Measurements from ENCODE around the gene FAM174C.

FAM174C gene

DNA sequence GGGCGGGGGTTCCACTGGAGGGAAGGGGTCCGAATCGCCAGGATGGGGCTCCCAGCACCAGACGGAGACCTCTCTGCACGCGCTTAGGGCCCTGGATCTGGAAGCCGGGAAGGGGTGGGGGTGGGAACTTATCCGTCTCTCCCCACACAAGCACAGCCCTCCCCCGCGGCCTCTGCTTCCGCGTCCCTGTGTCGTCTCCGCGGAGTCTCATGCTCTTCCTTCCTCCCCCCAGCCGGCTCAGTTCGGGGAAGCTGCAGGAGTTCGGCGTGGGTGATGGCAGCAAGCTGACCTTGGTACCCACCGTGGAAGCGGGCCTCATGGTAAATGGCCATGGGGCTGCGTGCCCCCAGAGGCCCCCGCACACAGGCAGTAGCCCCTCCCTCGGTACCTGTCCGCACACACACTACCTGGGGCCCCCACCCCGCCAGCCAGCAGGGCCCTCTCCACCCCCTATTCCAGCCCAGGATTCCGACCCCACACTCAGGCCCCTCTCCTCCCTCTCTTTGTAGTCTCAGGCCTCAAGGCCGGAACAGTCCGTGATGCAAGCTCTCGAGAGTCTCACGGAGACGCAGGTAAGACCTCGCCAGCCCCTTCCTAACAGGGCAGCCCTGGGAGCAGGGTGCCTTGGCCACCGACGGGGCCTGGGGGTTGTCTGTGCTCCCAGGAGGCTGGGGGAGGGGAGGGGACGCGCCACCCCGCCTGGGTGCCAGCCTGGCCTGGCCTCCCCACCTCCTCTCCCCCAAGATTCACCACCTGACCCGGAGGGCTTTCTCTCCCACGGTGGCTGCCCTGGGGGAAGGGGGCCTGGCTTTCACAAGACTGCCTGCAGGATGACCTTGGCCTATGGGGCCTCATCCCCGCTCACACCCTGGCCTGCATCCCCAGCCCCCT lies 23.8 kb upstream of the FAM174C start (continued):
- TF ChIP-seq, protein P1, sequence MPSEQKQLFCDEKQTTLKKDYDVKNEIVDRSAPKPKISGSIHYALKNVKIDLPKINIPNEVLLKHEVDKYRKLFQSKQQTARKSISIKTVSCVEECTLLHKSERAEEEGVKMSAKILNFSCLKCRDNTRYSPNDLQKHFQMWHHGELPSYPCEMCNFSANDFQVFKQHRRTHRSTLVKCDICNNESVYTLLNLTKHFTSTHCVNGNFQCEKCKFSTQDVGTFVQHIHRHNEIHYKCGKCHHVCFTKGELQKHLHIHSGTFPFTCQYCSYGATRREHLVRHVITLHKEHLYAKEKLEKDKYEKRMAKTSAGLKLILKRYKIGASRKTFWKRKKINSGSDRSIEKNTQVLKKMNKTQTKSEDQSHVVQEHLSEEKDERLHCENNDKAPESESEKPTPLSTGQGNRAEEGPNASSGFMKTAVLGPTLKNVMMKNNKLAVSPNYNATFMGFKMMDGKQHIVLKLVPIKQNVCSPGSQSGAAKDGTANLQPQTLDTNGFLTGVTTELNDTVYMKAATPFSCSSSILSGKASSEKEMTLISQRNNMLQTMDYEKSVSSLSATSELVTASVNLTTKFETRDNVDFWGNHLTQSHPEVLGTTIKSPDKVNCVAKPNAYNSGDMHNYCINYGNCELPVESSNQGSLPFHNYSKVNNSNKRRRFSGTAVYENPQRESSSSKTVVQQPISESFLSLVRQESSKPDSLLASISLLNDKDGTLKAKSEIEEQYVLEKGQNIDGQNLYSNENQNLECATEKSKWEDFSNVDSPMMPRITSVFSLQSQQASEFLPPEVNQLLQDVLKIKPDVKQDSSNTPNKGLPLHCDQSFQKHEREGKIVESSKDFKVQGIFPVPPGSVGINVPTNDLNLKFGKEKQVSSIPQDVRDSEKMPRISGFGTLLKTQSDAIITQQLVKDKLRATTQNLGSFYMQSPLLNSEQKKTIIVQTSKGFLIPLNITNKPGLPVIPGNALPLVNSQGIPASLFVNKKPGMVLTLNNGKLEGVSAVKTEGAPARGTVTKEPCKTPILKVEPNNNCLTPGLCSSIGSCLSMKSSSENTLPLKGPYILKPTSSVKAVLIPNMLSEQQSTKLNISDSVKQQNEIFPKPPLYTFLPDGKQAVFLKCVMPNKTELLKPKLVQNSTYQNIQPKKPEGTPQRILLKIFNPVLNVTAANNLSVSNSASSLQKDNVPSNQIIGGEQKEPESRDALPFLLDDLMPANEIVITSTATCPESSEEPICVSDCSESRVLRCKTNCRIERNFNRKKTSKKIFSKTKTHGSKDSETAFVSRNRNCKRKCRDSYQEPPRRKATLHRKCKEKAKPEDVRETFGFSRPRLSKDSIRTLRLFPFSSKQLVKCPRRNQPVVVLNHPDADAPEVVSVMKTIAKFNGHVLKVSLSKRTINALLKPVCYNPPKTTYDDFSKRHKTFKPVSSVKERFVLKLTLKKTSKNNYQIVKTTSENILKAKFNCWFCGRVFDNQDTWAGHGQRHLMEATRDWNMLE (tag by site-specific recombination; conservative IDR thresholded peaks at IDR 0.05; ENCODE audit: low read depth) = no peak
- TF ChIP-seq ZNF274 (IDR thresholded peaks at IDR 0.05; ENCODE audit: low read length) = no peak
- TF ChIP-seq ZNF274 (tag by site-specific recombination; IDR thresholded peaks at IDR 0.05; ENCODE audit: borderline replicate concordance) = no peak
- TF ChIP-seq ZNF416 (tag by site-specific recombination; IDR thresholded peaks at IDR 0.05) = no peak
- TF ChIP-seq ZNF785 (tag by site-specific recombination; IDR thresholded peaks at IDR 0.05) = no peak
- TF ChIP-seq SCRT2 (tag by site-specific recombination; IDR thresholded peaks at IDR 0.05) = 0 out of 2 replicates have a peak, but pooled peaks have one; percentile 8
- no peak for TF ChIP-seq ZNF214 (tag by site-specific recombination; IDR thresholded peaks at IDR 0.05; ENCODE audit: borderline replicate concordance)
- no peak for TF ChIP-seq RBAK (tag by site-specific recombination; IDR thresholded peaks at IDR 0.05)

DNA sequence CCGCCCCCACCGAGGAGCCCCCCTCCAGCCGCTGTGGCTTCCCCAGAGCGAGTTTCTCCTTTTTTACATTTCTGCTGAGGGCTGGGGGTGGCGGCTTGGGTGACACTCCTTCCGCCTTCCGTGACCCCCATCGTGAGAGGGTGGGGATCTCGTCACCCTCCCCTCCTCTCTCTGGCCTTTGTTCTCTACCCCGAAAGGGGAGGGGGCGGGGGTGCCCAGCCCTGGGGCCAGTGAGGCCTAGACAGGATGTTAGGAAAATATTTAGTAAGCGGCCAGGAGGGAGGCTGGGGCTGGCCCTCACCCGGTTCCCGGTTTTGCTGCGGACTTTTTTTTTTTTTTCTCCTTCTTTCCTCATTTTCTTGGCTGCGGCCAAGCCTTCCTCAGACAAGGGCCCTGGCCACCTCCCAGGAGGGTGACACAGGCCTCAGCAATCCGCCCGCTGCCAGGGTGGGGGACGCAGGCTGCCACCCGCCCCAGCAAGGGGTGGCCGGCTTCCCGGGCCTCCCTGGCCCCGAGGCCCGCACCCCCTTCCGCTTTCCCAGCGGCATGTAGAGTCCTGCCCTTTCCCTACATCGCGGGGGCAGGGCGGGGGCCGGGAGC lies 23.0 kb upstream of the FAM174C start:
- peaks cover 16 to 50% of the 10 kb centered on the region in 2 experiments; a peak in 2 of 3 replicates for H3K36me3 ChIP-seq (ENCODE audit: control insufficient read depth in 2 of 2, insufficient read depth in 1 of 2, low read length in 2 of 2)
- ChIA-PET POLR2A (interaction anchor here (0.5 to 10.8 kb wide), 16 partner anchors 8 to 572 kb away, joined by 3 to 407 read pairs (median 4); partner anchors contain the start of genes ATP5F1D, CIRBP, FAM174C and GPX4), CTCF (interaction anchor here (0.6 to 2.7 kb wide), 4 partner anchors 8 to 16 kb away, joined by 3 to 13 read pairs (median 12); partner anchors contain the start of gene CIRBP)
- H3K9me3 ChIP-seq (ENCODE audit: control insufficient read depth, insufficient read depth, low read depth, low read length) = no peaks in the 10 kb centered on the region
- H3K27ac ChIP-seq (ENCODE audit: extremely low read depth, low read depth, low read length) = peak overlapping the region; percentile 100
- H3K4me3 ChIP-seq (ENCODE audit: low read depth, low read length) = peak overlapping the region; percentile 92
- H3K4me1 ChIP-seq (ENCODE audit: control insufficient read depth, insufficient read depth, low read length) = peaks cover 9% of the 10 kb centered on the region
- TF ChIP-seq ZNF2 (tag by site-specific recombination; IDR thresholded peaks at IDR 0.05) (no peak), RBAK (tag by site-specific recombination; IDR thresholded peaks at IDR 0.05) (no peak), ZIC2 (tag by site-specific recombination; IDR thresholded peaks at IDR 0.05) (0 out of 2 replicates have a peak, but pooled peaks have one; percentile 93), ZNF501 (tag by site-specific recombination; IDR thresholded peaks at IDR 0.05) (no peak), EGR2 (tag by site-specific recombination; IDR thresholded peaks at IDR 0.05; ENCODE audit: low read depth) (peak; percentile 77; the same call in 1 of the 2 replicates), ZNF555 (tag by site-specific recombination; conservative IDR thresholded peaks at IDR 0.05) (no peak), KLF10 (tag by site-specific recombination; IDR thresholded peaks at IDR 0.05) (no peak; the same call in 1 of the 2 replicates), ZBTB7A (tag by site-specific recombination; IDR thresholded peaks at IDR 0.05; ENCODE audit: low read depth) (peak; percentile 29; the same call in 1 of the 2 replicates), ZNF561 (tag by site-specific recombination; IDR thresholded peaks at IDR 0.05; ENCODE audit: borderline replicate concordance) (no peak), KLF7 (tag by site-specific recombination; IDR thresholded peaks at IDR 0.05; ENCODE audit: borderline replicate concordance) (peak; percentile 21; the same call in 1 of the 2 replicates), SCRT2 (tag by site-specific recombination; IDR thresholded peaks at IDR 0.05) (no peak), ZNF140 (tag by site-specific recombination; IDR thresholded peaks at IDR 0.05) (no peak), ZNF394 (tag by site-specific recombination; IDR thresholded peaks at IDR 0.05; ENCODE audit: borderline replicate concordance) (no peak), ZNF777 (tag by site-specific recombination; IDR thresholded peaks at IDR 0.05; ENCODE audit: borderline replicate concordance) (no peak)
- TF ChIP-seq, protein P2, sequence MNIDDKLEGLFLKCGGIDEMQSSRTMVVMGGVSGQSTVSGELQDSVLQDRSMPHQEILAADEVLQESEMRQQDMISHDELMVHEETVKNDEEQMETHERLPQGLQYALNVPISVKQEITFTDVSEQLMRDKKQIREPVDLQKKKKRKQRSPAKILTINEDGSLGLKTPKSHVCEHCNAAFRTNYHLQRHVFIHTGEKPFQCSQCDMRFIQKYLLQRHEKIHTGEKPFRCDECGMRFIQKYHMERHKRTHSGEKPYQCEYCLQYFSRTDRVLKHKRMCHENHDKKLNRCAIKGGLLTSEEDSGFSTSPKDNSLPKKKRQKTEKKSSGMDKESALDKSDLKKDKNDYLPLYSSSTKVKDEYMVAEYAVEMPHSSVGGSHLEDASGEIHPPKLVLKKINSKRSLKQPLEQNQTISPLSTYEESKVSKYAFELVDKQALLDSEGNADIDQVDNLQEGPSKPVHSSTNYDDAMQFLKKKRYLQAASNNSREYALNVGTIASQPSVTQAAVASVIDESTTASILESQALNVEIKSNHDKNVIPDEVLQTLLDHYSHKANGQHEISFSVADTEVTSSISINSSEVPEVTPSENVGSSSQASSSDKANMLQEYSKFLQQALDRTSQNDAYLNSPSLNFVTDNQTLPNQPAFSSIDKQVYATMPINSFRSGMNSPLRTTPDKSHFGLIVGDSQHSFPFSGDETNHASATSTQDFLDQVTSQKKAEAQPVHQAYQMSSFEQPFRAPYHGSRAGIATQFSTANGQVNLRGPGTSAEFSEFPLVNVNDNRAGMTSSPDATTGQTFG (tag by site-specific recombination; IDR thresholded peaks at IDR 0.05; ENCODE audit: borderline replicate concordance) = no peak
- TF ChIP-seq, protein P3, sequence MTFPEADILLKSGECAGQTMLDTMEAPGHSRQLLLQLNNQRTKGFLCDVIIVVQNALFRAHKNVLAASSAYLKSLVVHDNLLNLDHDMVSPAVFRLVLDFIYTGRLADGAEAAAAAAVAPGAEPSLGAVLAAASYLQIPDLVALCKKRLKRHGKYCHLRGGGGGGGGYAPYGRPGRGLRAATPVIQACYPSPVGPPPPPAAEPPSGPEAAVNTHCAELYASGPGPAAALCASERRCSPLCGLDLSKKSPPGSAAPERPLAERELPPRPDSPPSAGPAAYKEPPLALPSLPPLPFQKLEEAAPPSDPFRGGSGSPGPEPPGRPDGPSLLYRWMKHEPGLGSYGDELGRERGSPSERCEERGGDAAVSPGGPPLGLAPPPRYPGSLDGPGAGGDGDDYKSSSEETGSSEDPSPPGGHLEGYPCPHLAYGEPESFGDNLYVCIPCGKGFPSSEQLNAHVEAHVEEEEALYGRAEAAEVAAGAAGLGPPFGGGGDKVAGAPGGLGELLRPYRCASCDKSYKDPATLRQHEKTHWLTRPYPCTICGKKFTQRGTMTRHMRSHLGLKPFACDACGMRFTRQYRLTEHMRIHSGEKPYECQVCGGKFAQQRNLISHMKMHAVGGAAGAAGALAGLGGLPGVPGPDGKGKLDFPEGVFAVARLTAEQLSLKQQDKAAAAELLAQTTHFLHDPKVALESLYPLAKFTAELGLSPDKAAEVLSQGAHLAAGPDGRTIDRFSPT (tag by site-specific recombination; IDR thresholded peaks at IDR 0.05) = peak; percentile 49; the same call in 1 of the 2 replicates
- TF ChIP-seq, protein P4, sequence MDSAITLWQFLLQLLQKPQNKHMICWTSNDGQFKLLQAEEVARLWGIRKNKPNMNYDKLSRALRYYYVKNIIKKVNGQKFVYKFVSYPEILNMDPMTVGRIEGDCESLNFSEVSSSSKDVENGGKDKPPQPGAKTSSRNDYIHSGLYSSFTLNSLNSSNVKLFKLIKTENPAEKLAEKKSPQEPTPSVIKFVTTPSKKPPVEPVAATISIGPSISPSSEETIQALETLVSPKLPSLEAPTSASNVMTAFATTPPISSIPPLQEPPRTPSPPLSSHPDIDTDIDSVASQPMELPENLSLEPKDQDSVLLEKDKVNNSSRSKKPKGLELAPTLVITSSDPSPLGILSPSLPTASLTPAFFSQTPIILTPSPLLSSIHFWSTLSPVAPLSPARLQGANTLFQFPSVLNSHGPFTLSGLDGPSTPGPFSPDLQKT (IDR thresholded peaks at IDR 0.05; ENCODE audit: borderline replicate concordance, low read depth, low read length) = no peak
